ENCODE data around the gene TREX2. TPM values are rescaled to one million over a fixed set of nuclear protein-coding genes. Genes with fewer than 3 reads are reported as not detected.

TREX2 gene, protein sequence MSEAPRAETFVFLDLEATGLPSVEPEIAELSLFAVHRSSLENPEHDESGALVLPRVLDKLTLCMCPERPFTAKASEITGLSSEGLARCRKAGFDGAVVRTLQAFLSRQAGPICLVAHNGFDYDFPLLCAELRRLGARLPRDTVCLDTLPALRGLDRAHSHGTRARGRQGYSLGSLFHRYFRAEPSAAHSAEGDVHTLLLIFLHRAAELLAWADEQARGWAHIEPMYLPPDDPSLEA
- polyA plus RNA-seq (ENCODE audit: insufficient read length in 4 of 4): under 1 TPM; 0.14 to 0.53 (median 0.35) TPM

DNA sequence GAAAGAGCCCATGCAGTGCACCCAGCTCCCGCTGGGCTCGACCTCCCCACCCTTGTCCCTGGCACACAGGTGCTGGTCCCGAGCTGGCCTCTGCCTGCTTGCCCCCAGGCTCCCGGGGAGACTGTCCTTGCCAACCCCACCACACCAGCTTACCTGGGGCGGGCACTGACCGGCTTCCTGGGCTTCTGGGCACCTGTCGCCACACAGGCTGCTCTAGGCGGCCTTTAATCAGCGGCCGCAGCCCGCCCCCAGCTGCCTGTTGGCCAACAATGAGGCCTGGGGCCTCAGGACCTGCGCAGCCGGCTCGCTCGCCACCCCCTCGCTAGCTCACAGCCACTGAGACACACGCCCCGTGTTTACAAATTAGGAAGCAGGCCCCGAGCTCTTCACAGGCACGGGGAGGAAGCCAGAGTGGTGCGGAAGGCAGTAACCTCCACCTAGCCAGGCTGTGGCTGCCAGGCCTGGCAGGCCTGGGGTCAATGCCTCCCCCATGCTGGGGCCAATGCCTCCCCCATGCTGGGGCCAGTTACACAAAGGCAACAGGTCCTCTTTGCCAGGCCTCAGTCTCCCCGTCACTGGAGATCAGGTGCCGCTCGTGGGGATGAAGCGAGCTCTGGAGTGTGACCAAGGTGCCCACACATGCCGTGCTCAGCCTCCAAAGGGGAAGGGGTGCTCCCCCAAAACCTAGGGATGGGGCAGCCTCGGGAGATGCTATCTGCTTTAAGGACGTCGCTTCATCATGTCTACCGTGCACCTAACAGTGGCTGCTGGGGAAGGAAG lies at the start of gene TREX2:
TREX2 (minus strand) TSS at position 201 of the 780 bp plus-strand sequence. CDS start 626 bp downstream, outside the sequence.
- DNase-seq (ENCODE audit: low read depth in 4 of 4, low spot score in 3 of 4): no peak

GRCh38 chrX:153495362-153495751 lies 49.5 kb upstream of the TREX2 start:
- no peak for DNase-seq (ENCODE audit: low read depth in 4 of 4, low spot score in 3 of 4)

- no peak for DNase-seq (ENCODE audit: low read depth in 4 of 4, low spot score in 3 of 4)
These were observed 48.9 kb upstream of the TREX2 start, which contains the start of gene BGN for GRCh38 chrX:153494541-153495361. Gene BGN, plus strand, starts transcription at chrX:153494980. Its CDS starts 9,652 bp downstream, at chrX:153504632.

- no peak for DNase-seq (ENCODE audit: low read depth in 4 of 4, low spot score in 3 of 4)
These were observed 48.2 kb upstream of the TREX2 start for GRCh38 chrX:153494061-153494460.

GRCh38 chrX:153493085-153493484 lies 47.2 kb upstream of the TREX2 start:
- DNase-seq (ENCODE audit: low read depth in 4 of 4, low spot score in 3 of 4): no peak

DNA sequence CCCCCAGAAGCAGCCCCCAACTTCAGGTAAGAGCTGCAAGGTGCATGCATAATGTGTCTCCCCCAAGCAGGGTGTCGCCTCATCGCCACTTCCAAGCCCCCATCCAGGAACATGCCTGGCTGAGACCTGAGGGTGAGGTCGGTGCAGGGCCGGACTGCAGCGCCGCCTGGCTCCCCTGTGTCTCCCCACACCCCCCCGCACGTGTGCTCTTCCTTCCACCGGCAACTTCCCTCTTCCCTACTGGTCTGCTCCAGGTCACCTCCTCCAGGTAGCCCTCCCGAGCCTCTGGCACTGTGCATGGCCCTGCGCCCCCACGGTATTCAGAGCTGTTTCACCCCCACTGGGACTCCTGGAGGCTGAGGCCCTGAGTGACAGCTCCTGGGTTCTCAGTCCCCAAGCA lies 46.7 kb upstream of the TREX2 start:
- DNase-seq (ENCODE audit: low read depth in 4 of 4, low spot score in 3 of 4): no peak

GRCh38 chrX:153491918-153492317 lies 46.1 kb upstream of the TREX2 start:
- no peak for DNase-seq (ENCODE audit: low read depth in 4 of 4, low spot score in 3 of 4)

DNA sequence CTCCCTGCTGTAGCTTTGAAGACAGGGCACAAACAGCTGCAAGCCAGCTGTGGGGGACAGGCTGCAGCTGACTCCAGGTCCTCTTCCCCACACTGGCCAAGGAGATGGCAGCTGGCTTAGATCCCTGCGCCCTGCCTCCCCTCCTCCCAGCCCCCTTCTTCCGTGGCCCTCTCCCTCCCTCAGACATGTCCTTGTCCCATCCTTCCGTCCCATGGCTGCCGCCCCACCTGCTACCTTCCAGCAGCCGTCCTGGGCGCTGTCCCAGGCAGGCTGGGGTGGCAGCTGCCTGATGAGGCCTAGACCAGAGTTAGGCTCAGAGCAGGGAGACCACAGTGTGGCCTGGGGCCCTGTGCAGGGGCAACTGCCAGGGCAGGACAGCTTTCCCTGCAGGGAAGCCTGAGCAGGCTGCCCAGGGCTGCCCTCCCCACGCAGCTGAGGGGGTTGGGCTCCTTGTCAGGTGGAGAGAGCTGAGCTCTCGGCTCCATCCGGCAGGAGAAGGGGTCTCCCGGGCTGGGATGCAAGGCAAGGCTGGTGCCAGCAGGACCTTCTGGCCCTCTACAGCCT lies 45.6 kb upstream of the TREX2 start:
- no peak for DNase-seq (ENCODE audit: low read depth in 4 of 4, low spot score in 3 of 4)

GRCh38 chrX:153490217-153490930 lies 44.5 kb upstream of the TREX2 start:
- no peak for DNase-seq (ENCODE audit: low read depth in 4 of 4, low spot score in 3 of 4)

DNA sequence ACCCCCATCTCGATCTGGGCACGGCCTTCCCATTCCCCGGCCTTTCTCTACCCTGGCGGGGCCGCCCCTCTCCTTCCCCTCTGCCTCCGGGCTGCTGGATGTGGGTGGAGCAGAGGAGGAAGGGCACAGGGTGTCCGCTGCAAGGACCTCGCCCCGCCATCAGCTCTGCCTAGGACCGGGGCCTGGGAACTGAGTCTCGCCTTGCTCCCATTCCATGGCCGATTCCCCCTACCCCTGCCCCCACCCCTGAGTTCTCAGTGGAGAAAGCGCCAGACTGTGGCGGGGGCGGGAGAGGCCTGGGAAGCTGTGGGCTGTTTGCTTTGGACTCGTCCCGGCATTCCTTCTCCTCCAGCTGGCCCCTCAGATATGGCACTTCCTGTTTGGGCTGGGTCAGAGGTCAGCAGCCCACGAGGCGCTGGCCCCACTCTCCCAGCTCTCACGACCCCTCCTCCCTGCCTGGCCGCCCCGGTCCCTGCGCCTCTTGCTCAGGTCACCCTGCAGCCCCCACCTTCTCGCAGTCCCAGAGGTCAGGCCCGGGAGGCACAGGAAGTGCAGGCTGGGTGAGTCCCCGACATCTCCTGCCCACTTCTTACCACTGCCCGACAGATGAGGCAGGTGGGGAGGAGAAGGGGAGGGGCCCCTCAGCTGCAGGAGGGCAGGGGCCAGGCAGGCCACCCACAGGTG lies 42.5 kb upstream of the TREX2 start:
- no peak for DNase-seq (ENCODE audit: low read depth in 4 of 4, low spot score in 3 of 4)

DNA sequence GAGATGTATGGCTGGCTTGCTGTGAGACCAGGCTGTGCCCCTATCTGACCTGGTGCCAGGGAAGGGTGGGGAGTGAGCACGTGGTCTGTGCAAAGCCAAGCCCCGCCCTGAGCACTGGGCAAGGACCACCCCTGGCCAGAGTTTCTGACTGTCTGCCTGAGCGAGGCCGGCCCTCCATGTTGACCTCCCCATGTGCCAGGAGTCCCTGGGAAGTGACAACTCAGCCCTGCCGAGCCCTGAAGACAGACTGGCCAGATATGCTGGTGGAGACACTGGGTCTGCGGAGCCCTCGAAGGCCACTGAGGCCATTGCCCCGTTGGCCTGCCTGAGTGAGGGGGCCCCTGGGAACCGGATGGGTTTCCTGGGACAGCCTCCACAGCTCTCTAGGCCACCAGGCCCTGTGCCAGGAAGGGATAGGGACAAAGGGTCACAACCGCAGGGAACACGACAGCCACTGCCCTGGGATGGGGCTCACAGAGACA lies 41.8 kb upstream of the TREX2 start:
- no peak for DNase-seq (ENCODE audit: low read depth in 4 of 4, low spot score in 3 of 4)

- DNase-seq (ENCODE audit: low read depth in 4 of 4, low spot score in 3 of 4): no peak
These were observed 40.3 kb upstream of the TREX2 start for GRCh38 chrX:153486171-153486570.

GRCh38 chrX:153485396-153486080 lies 39.7 kb upstream of the TREX2 start:
- no peak for DNase-seq (ENCODE audit: low read depth in 4 of 4, low spot score in 3 of 4)

DNA sequence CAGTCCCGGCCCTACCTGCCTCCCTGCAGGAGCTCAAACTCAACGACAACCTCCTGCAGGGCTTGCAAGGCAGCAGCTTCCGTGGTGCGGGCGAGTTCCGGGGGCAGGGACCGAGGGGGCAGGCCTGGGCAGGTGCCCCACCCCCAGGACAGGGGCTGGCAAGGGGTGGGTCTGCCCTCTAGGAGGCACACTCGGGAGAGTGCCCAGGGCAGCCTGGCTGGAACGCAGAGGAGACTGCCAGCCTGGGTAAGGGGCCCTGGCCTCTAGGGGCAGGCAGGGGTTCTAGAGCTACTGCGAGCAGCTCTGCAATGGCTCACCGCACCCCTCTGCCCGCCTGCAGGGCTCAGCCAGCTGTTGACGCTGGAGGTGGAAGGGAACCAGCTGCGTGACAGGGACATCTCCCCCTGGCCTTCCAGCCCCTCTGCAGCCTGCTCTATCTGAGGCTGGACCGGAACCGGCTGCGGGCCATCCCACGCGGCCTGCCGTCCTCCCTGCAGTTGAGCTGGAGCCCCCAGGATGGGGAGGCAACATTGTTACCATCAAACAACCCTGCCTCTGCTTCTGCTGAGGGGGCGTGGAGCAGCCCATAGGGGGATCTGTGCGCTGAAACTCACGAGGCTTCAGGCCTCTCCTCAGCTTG lies 36.6 kb upstream of the TREX2 start:
- no peak for DNase-seq (ENCODE audit: low read depth in 4 of 4, low spot score in 3 of 4)

DNA sequence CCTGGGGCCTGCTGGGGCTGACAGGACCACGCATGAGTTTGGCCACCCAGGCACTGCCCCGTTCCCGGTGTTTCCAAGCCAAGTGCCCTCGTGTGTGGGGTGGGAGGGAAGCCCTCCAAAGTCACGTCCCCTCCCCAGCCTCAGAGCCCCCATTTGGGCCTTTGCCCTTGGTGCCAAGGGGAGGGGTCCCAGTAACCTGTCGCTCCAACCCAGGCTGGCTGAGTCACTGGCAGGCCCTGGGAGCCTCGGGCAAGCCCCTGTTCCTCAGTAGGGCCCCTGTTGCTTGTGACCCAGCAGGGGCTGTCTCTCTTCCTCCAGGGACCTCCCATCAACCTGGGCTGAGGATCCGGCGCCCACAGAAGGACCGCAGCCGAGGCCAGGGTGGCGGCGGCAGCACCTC lies 35.2 kb upstream of the TREX2 start:
- no peak for DNase-seq (ENCODE audit: low read depth in 4 of 4, low spot score in 3 of 4)

DNA sequence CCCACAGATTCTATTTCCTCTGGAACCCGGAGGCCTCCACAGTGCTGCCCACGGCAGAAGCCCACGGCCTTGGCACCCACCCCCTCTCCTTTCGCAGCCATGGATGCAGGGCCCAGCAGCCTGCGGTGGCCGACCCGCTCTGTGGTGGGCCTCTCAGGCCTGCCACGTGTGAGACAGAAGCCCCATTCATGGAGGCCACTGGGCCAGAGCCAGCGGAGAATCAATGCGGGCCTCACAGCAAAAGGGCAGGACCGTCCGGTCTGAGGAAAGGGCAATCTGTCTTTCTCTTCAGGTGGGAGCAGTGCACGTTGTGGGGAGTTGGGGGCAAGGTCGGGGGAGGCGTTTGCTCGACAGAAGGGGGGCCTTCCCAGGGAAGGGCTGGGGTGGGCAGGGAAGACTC lies 32.9 kb upstream of the TREX2 start:
- no peak for DNase-seq (ENCODE audit: low read depth in 4 of 4, low spot score in 3 of 4)

DNA sequence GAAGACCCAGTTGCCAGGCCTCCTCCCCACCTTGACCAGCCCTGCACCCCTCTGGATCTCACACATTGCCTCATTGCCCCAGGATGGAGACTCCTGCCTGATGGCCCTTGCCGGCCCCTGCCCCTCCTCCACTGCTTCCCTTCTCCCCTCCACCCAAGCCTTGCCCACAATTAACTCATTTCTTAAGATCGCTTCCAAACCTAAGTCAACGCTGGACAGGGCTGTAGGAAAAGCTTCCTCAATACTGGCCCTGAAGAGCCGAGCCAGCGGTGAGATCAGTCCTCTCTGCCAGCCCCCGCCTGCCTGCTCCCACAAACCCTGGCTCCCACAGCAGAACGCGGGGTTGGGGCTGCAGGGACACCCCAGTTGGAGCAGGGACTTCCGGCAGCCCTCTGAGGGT lies 32.0 kb upstream of the TREX2 start:
- no peak for DNase-seq (ENCODE audit: low read depth in 4 of 4, low spot score in 3 of 4)

GRCh38 chrX:153477364-153477857 lies 31.6 kb upstream of the TREX2 start:
- DNase-seq (ENCODE audit: low read depth in 4 of 4, low spot score in 3 of 4): no peak
